Astrocyte (in vitro differentiated cells and primary cell): ENCODE results near the gene YIF1B. TPM values are rescaled to one million over a fixed set of nuclear protein-coding genes. Genes with fewer than 3 reads are reported as not detected.

Source experiments
- DNase-seq: peaks from one replicate; pipeline ENCODE4 v3.0.0-alpha.2; 2010; ENCODE audit warnings: low read depth
- FAIRE-seq: peaks from 2 replicates; lab custom pipeline; 2011; peaks lifted over from hg19 to GRCh38; lab: Jason Lieb, UNC
- H2AFZ ChIP-seq: 2 replicates; pipeline ENCODE4 v1.6.0; 2012; ENCODE audit warnings: low read depth, low read length, inconsistent platforms
- H3K27ac ChIP-seq: 2 replicates; pipeline ENCODE4 v1.5.1; 2011; ENCODE audit warnings: low read depth, low read length, inconsistent platforms
- H3K27me3 ChIP-seq: 2 replicates; pipeline ENCODE4 v1.6.0; 2011; ENCODE audit warnings: low read length, inconsistent platforms; ENCODE audit not compliant: insufficient read depth
- H3K36me3 ChIP-seq: 2 replicates; pipeline ENCODE4 v1.5.1; 2011; ENCODE audit warnings: low read length, inconsistent platforms; ENCODE audit not compliant: insufficient read depth
- H3K4me1 ChIP-seq: 2 replicates; pipeline ENCODE4 v1.5.1; 2011; ENCODE audit warnings: low read length, inconsistent platforms; ENCODE audit not compliant: insufficient read depth
- H3K4me2 ChIP-seq: 2 replicates; pipeline ENCODE4 v1.6.0; 2012; ENCODE audit warnings: low read length, inconsistent platforms
- H3K4me3 ChIP-seq: 2 replicates; pipeline ENCODE4 v1.5.1; 2011; ENCODE audit warnings: low read depth, mild to moderate bottlenecking, low read length, inconsistent platforms; ENCODE audit not compliant: insufficient read depth
- H3K79me2 ChIP-seq: 2 replicates; pipeline ENCODE4 v1.6.0; 2012; ENCODE audit warnings: mild to moderate bottlenecking, low read length, inconsistent platforms; ENCODE audit not compliant: insufficient read depth
- H3K9ac ChIP-seq: 2 replicates; pipeline ENCODE4 v1.6.0; 2012; ENCODE audit warnings: mild to moderate bottlenecking, low read length, inconsistent platforms
- H3K9me3 ChIP-seq: 2 replicates; pipeline ENCODE4 v1.5.1; 2012; ENCODE audit warnings: low read depth, mild to moderate bottlenecking, low read length, inconsistent platforms; ENCODE audit not compliant: insufficient read depth
- H4K20me1 ChIP-seq: 2 replicates; pipeline ENCODE4 v1.6.0; 2012; ENCODE audit warnings: low read length, inconsistent platforms; ENCODE audit not compliant: insufficient read depth
- H3K27ac Mint-ChIP-seq: one replicate; pipeline ENCODE4 v1.8.0; 2021; ENCODE audit warnings: mild to moderate bottlenecking, mixed read lengths; ENCODE audit not compliant: unreplicated experiment
- H3K27me3 Mint-ChIP-seq: one replicate; pipeline ENCODE4 v1.8.0; 2021; ENCODE audit warnings: low read depth, mixed read lengths; ENCODE audit not compliant: unreplicated experiment
- H3K36me3 Mint-ChIP-seq: one replicate; pipeline ENCODE4 v1.8.0; 2021; ENCODE audit warnings: low read depth, mixed read lengths; ENCODE audit not compliant: unreplicated experiment
- H3K4me1 Mint-ChIP-seq: one replicate; pipeline ENCODE4 v1.8.0; 2021; ENCODE audit warnings: low read depth, mixed read lengths; ENCODE audit not compliant: unreplicated experiment
- H3K4me3 Mint-ChIP-seq: one replicate; pipeline ENCODE4 v1.8.0; 2021; ENCODE audit warnings: mild to moderate bottlenecking, moderate library complexity, mixed read lengths; ENCODE audit not compliant: unreplicated experiment
- H3K9me3 Mint-ChIP-seq: one replicate; pipeline ENCODE4 v1.8.0; 2021; ENCODE audit warnings: mild to moderate bottlenecking, mixed read lengths; ENCODE audit not compliant: unreplicated experiment
- CTCF ChIP-seq: IDR thresholded peaks from 2 replicates; pipeline ENCODE4 v1.5.1; 2011; ENCODE audit warnings: low read depth, mild to moderate bottlenecking, inconsistent platforms, low read length, moderate library complexity; ENCODE audit not compliant: insufficient read depth
- EZH2 ChIP-seq: IDR thresholded peaks from 2 replicates; pipeline ENCODE4 v1.6.1; 2012; ENCODE audit warnings: mild to moderate bottlenecking, low read length, inconsistent platforms; ENCODE audit not compliant: insufficient read depth
- total RNA-seq: library from RNA; stranded (reverse); gene quantifications from 2 replicates; pipeline ENCODE4 v1.2.1, GENCODE V29; 2021

The YIF1B gene
- total RNA-seq, 1 donor from 2014 or later, result 81.3 TPM

- no peak overlapping the region for H3K27ac ChIP-seq
- H3K4me3 ChIP-seq, result no peak overlapping the region
- H4K20me1 ChIP-seq, result peaks cover 23% of the 10 kb centered on the region
- Mint-ChIP-seq H3K27me3 (no peaks in the 10 kb centered on the region), H3K4me3 (no peak overlapping the region), H3K9me3 (no peaks in the 10 kb centered on the region), H3K27ac (no peak overlapping the region), H3K4me1 (peaks cover 2% of the 10 kb centered on the region), H3K36me3 (peaks cover 9% of the 10 kb centered on the region)
- peaks cover 2% of the 10 kb centered on the region for H3K4me1 ChIP-seq
- H3K4me2 ChIP-seq, result no peak overlapping the region
- H3K9me3 ChIP-seq, result no peaks in the 10 kb centered on the region
- no peak overlapping the region for H2AFZ ChIP-seq
- H3K27me3 ChIP-seq, result no peaks in the 10 kb centered on the region
- peaks cover 35% of the 10 kb centered on the region for H3K79me2 ChIP-seq
- no peaks in the 10 kb centered on the region for H3K36me3 ChIP-seq
- FAIRE-seq (no peak), DNase-seq (no peak)
- no peak overlapping the region for H3K9ac ChIP-seq
- TF ChIP-seq CTCF (no peak), EZH2 (no peak)
These were observed 5.5 kb downstream of the YIF1B start for GRCh38 chr19:38310279-38310670.

- no peak overlapping the region for H3K4me3 Mint-ChIP-seq
- no peak overlapping the region for H3K27ac Mint-ChIP-seq
- no peaks in the 10 kb centered on the region for H3K9me3 ChIP-seq
- H2AFZ ChIP-seq, result no peak overlapping the region
- no peaks in the 10 kb centered on the region for H3K27me3 ChIP-seq
- no peaks in the 10 kb centered on the region for H3K4me1 Mint-ChIP-seq
- no peaks in the 10 kb centered on the region for H3K36me3 ChIP-seq
- H3K79me2 ChIP-seq, result peaks cover 32% of the 10 kb centered on the region
- no peak overlapping the region for H3K27ac ChIP-seq
- FAIRE-seq (no peak), DNase-seq (no peak)
- peaks cover 9% of the 10 kb centered on the region for H3K36me3 Mint-ChIP-seq
- H4K20me1 ChIP-seq, result peaks cover 23% of the 10 kb centered on the region
- no peaks in the 10 kb centered on the region for H3K9me3 Mint-ChIP-seq
- no peaks in the 10 kb centered on the region for H3K27me3 Mint-ChIP-seq
- H3K9ac ChIP-seq, result no peak overlapping the region
- H3K4me3 ChIP-seq, result no peak overlapping the region
- no peak overlapping the region for H3K4me2 ChIP-seq
- TF ChIP-seq EZH2, result no peak
- no peak for TF ChIP-seq CTCF
- H3K4me1 ChIP-seq, result no peaks in the 10 kb centered on the region
These were observed 6.0 kb downstream of the YIF1B start for GRCh38 chr19:38309615-38310278.

GRCh38 chr19:38308926-38309614 is 6.7 kb downstream of the YIF1B start:
- Mint-ChIP-seq H3K9me3 (no peaks in the 10 kb centered on the region), H3K36me3 (peaks cover 9% of the 10 kb centered on the region), H3K27me3 (no peaks in the 10 kb centered on the region), H3K4me3 (no peak overlapping the region), H3K27ac (no peak overlapping the region), H3K4me1 (no peaks in the 10 kb centered on the region)
- peaks cover under 1% of the 10 kb centered on the region for H3K4me1 ChIP-seq
- H3K36me3 ChIP-seq, result no peaks in the 10 kb centered on the region
- no peak overlapping the region for H2AFZ ChIP-seq
- no peaks in the 10 kb centered on the region for H3K9me3 ChIP-seq
- H3K9ac ChIP-seq, result no peak overlapping the region
- no peak overlapping the region for H3K4me2 ChIP-seq
- H3K27ac ChIP-seq, result no peak overlapping the region
- H3K79me2 ChIP-seq, result peaks cover 30% of the 10 kb centered on the region
- TF ChIP-seq CTCF (no peak), EZH2 (no peak)
- FAIRE-seq, result no peak
- H3K27me3 ChIP-seq, result no peaks in the 10 kb centered on the region
- no peak for DNase-seq
- H4K20me1 ChIP-seq, result peaks cover 23% of the 10 kb centered on the region
- H3K4me3 ChIP-seq, result no peak overlapping the region
